ENCODE results near the gene PHF8.

Gene PHF8

DNA sequence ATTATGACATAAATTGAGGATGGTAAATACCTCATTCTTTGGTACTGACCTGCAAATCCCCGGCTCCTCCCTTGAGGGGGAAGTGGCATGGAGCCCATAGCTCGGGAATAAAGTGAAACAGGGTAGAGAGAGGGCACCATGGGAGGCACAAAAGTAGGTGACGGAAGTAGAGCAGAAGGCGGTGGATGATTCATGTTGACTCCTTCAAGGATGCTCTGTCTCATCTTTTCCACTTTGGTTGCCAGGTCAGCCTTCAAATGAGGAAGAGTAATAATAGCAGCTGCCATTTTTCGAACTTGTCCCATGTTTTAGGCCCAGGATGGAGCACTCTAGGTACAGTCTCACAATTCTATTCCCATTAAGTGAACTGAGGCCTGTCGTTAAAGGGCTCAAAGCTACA is 41.4 kb upstream of the PHF8 start:
- no peak overlapping the region for H3K4me3 ChIP-seq (ENCODE audit: control insufficient read depth, low read depth, low read length)
- TF ChIP-seq, protein P1, sequence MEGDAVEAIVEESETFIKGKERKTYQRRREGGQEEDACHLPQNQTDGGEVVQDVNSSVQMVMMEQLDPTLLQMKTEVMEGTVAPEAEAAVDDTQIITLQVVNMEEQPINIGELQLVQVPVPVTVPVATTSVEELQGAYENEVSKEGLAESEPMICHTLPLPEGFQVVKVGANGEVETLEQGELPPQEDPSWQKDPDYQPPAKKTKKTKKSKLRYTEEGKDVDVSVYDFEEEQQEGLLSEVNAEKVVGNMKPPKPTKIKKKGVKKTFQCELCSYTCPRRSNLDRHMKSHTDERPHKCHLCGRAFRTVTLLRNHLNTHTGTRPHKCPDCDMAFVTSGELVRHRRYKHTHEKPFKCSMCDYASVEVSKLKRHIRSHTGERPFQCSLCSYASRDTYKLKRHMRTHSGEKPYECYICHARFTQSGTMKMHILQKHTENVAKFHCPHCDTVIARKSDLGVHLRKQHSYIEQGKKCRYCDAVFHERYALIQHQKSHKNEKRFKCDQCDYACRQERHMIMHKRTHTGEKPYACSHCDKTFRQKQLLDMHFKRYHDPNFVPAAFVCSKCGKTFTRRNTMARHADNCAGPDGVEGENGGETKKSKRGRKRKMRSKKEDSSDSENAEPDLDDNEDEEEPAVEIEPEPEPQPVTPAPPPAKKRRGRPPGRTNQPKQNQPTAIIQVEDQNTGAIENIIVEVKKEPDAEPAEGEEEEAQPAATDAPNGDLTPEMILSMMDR (conservative IDR thresholded peaks at IDR 0.05; ENCODE audit: control insufficient read depth, insufficient read depth, low read depth, low read length): no peak
- peak; percentile 59 for DNase-seq (ENCODE audit: low read depth)

GRCh38 chrX:54076903-54077302 is 32.6 kb upstream of the PHF8 start:
- no peak overlapping the region for H3K4me3 ChIP-seq (ENCODE audit: control insufficient read depth, low read depth, low read length)
- DNase-seq (ENCODE audit: low read depth): peak; percentile 43
- TF ChIP-seq, protein P1 (conservative IDR thresholded peaks at IDR 0.05; ENCODE audit: control insufficient read depth, insufficient read depth, low read depth, low read length): no peak

GRCh38 chrX:54074826-54075225 is 30.6 kb upstream of the PHF8 start:
- DNase-seq (ENCODE audit: low read depth): no peak
- TF ChIP-seq, protein P1 (conservative IDR thresholded peaks at IDR 0.05; ENCODE audit: control insufficient read depth, insufficient read depth, low read depth, low read length): no peak
- no peak overlapping the region for H3K4me3 ChIP-seq (ENCODE audit: control insufficient read depth, low read depth, low read length)

DNA sequence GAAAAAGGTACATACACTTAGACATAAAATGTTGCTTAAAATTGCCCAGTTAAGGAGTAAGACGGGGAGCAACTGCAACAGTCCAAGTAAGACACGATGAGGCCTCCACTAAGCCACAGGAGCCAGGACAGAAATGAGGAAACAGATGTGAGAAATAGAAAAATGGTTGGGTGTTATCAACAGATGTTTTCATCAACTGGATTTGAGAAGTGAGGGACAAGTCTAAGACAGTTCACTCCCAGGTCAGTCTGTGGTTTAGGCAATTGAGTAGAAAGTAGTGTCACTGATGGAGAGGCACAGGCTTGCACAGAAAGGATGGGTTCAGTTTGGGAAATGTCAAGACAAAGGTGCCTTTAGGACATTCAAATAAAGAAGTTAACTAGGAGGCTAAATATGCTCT is 23.5 kb upstream of the PHF8 start:
- TF ChIP-seq, protein P1 (conservative IDR thresholded peaks at IDR 0.05; ENCODE audit: control insufficient read depth, insufficient read depth, low read depth, low read length): no peak
- DNase-seq (ENCODE audit: low read depth): no peak
- H3K4me3 ChIP-seq (ENCODE audit: control insufficient read depth, low read depth, low read length): no peak overlapping the region

- peak; percentile 60 for DNase-seq (ENCODE audit: low read depth)
- H3K4me3 ChIP-seq (ENCODE audit: control insufficient read depth, low read depth, low read length): no peak overlapping the region
- TF ChIP-seq, protein P1 (conservative IDR thresholded peaks at IDR 0.05; ENCODE audit: control insufficient read depth, insufficient read depth, low read depth, low read length): no peak
Measured at GRCh38 chrX:54066841-54067240, 22.6 kb upstream of the PHF8 start.

DNA sequence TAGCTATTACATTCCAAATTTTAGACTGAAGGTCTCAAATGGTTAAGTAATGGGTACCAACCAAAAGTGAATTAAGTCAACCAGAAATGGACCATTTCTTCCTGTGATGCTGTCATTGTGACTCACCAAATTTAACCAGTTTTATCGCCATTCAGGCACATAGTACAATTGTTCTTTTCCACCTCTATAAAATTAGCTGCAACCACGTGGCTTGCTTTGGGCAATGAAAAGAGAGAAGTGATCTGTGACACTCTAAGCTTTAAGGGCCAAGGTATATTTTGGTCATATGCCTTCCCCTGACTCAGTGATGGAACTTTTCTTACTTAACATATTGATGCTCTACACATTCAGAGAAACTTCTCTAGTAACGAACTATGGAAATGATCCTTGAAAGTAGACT is 20.3 kb upstream of the PHF8 start:
- no peak for DNase-seq (ENCODE audit: low read depth)
- no peak overlapping the region for H3K4me3 ChIP-seq (ENCODE audit: control insufficient read depth, low read depth, low read length)
- TF ChIP-seq, protein P1 (conservative IDR thresholded peaks at IDR 0.05; ENCODE audit: control insufficient read depth, insufficient read depth, low read depth, low read length): no peak

DNA sequence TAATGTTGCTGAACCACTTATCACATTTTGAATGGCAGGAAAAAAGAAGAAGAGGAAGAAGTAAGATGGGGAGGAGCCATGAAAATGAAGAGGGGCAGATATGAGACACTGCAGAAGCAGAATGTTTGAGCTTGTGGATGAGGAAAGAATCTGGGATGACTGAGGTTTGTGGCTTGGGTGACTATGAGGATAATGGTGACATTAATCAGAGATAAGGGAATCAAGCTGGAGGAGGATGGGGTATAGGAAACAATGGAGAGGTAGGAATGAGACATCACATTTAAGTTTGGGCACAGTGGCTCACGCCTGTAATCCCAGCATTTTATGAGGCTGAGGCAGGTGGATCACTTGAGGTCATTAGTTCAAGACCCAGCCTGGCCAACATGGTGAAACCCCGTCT is 19.1 kb upstream of the PHF8 start:
- DNase-seq (ENCODE audit: low read depth): no peak
- TF ChIP-seq, protein P1 (conservative IDR thresholded peaks at IDR 0.05; ENCODE audit: control insufficient read depth, insufficient read depth, low read depth, low read length): no peak

More for the DNA sequence above, 19.1 kb upstream of the PHF8 start:
- H3K4me3 ChIP-seq (ENCODE audit: control insufficient read depth, low read depth, low read length): no peak overlapping the region

All from fibroblast of mammary gland (primary cell).